22Rv1 (cell line): ENCODE results near the gene CCDC57.
"Not testable (repeated sequence)": the region's sequence is repeated elsewhere in the genome, so short reads cannot be mapped to it uniquely, and the experiment has no call there.

Experiments used
- H3K27ac ChIP-seq: fragments of 450-650 bp; 2 replicates; pipeline ENCODE4 v1.5.1; 2017
- ZFX ChIP-seq: fragments of 450-650 bp; IDR thresholded peaks from 2 replicates; pipeline ENCODE4 v1.6.1; 2017; ENCODE audit warnings: antibody characterized with exemption, borderline replicate concordance
- TF ChIP-seq, protein P1 (sequence below): fragments of 450-650 bp; IDR thresholded peaks from 2 replicates; pipeline ENCODE4 v1.5.1; 2017; ENCODE audit warnings: mild to moderate bottlenecking

CCDC57 gene

DNA sequence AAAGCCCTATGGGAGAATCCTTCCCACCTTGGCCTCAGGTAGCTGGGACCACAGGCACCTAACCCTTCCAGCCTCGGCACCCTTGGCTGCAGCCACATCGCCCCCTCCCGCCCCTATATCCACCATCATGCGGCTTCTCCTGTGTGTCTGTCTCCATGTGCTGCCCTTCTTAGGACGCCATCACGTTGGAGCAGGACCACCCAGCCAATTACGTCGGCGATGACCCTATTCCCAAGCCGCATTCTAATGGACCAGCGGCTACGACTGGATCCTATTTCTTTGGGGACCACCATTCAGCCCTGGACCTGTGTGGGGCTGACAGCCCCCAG lies 3.3 kb upstream of the CCDC57 start:
- H3K27ac ChIP-seq = no peak overlapping the region
- no peak for TF ChIP-seq ZFX
- TF ChIP-seq, protein P1, sequence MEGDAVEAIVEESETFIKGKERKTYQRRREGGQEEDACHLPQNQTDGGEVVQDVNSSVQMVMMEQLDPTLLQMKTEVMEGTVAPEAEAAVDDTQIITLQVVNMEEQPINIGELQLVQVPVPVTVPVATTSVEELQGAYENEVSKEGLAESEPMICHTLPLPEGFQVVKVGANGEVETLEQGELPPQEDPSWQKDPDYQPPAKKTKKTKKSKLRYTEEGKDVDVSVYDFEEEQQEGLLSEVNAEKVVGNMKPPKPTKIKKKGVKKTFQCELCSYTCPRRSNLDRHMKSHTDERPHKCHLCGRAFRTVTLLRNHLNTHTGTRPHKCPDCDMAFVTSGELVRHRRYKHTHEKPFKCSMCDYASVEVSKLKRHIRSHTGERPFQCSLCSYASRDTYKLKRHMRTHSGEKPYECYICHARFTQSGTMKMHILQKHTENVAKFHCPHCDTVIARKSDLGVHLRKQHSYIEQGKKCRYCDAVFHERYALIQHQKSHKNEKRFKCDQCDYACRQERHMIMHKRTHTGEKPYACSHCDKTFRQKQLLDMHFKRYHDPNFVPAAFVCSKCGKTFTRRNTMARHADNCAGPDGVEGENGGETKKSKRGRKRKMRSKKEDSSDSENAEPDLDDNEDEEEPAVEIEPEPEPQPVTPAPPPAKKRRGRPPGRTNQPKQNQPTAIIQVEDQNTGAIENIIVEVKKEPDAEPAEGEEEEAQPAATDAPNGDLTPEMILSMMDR = no peak

DNA sequence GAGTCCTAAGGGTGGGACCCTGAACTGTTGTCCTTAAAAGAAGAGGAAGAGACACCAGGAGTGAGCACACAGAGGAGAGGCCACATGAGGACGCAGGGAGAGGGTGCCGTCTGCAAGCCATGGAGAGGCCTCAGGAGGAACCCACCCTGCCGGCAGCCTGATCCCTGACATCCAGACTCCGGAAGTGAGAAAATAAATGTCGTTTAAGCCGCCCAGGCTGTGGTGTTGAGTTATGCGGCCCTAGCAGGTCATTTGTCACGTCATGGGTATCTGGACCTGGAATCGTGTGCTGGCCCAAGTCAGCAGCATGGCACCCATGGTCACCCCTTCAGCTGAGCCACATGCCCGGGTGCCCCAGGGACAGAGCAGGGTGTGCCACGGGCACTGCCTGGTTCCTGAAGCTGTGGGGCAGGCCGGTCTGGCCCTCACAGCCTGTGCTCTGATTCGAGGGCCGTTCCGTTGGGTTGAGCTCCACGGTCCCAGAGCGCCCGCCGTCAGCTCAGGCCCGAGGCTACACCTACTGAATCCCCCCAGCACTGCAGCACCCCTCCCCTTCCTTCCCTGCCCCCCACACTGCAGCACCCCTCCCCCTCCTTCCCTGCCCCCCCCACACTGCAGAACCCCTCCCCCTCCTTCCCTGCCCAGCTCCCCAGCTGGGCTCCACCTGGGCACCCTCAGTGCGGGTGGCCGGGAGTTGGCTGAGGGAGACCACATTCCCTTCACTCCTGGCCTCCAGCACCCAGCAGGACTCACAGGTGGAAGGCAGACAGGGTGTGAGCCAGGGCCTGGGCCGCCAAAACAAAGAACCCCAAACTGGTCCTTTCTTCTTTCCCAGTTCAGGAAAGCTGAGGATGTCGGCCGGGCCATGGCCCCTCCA lies 2.7 kb upstream of the CCDC57 start:
- TF ChIP-seq, protein P1 = no peak
- TF ChIP-seq ZFX = no peak
- H3K27ac ChIP-seq = 0 out of 2 replicates have a peak overlapping the region, but pooled peaks have one; percentile 27

DNA sequence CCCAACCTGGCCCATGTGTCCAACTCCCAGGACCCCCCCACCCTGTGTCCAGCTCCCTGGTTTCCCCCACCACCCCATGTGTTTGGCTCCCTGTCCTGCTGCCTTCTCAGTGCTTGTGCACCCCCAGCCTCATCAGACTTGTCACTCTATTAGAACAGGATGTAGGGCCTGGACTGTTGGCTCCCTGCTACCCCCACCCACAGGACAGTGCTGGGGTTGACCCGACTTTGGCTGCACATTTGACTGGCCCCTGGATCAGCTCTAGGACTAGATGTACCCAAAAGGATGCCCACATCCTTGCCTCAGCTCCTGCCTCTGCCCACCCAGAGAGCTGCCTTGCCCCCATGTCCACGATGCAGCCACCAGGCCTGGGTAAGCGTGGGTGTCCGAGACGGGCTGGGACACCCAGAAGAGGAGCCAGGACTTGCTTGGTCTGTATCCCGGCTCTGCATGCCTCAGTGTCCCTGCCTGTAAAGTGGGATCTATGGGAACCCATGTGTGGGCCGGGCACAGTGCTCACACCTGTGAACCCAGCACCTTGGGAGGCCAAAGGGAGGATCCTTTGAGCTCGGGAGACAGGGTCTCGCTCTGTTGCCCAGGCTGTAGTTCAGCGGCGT lies 1.5 kb upstream of the CCDC57 start:
- 0 out of 2 replicates have a peak overlapping the region, but pooled peaks have one; percentile 27 for H3K27ac ChIP-seq
- TF ChIP-seq ZFX = no peak
- TF ChIP-seq, protein P1 = no peak

DNA sequence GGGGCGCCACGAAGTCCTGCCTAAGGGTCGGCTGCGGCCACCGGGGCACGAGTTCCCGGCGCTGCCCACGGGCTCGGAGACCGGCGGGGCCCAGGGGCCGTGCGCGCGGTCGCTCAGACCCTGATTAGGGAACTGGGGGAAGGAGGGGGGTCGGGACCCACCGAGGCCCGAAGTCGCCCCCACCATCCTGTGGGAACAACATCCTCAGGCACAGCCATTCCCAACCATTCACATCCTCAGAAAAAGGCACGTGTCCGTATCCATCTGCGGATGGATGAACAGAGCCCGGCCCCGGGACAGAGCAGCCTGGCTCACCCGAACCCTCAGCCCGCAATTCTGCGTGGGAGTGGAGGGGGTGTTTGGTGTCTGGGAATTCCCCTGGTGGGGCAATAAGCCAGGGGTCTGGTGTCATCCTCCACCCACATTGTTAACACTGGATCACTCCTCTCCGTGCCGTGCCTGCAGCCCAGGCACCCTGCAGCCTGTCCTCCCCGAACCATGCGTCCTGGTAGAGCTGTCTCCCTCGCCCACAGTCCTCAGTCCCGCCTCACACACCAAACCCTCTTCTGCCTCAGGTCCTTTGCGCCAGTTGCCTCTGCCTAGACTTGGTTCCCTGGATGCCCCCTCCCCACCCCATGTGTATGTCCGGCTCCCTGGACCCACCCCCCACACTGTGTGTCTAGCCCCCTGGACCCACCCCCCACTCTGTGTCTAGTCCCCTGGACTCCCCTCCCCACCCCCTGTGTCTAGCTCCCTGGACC lies 789 bp upstream of the CCDC57 start:
- H3K27ac ChIP-seq = peak overlapping the region; percentile 74
- TF ChIP-seq ZFX = no peak
- TF ChIP-seq, protein P1 = no peak

DNA sequence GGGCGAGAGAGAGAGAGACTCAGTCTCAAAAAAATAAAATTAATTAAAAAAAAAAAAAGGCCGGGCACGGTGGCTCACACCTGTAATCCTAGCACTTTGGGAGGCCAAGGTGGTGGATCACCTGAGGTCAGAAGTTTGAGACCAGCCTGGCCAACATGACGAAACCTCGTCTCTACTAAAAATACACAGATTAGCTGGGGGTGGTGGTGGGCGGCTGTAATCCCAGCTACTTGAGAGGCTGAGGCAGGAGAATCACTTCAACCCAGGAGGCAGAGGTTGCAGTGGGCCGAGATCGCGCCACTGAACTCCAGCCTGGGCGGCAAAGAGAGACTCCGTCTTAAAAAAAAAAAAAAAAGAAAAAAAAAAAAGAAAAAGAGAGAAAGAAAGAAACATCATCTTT lies 2.0 kb downstream of the CCDC57 start:
- not testable (repeated sequence) for H3K27ac ChIP-seq

DNA sequence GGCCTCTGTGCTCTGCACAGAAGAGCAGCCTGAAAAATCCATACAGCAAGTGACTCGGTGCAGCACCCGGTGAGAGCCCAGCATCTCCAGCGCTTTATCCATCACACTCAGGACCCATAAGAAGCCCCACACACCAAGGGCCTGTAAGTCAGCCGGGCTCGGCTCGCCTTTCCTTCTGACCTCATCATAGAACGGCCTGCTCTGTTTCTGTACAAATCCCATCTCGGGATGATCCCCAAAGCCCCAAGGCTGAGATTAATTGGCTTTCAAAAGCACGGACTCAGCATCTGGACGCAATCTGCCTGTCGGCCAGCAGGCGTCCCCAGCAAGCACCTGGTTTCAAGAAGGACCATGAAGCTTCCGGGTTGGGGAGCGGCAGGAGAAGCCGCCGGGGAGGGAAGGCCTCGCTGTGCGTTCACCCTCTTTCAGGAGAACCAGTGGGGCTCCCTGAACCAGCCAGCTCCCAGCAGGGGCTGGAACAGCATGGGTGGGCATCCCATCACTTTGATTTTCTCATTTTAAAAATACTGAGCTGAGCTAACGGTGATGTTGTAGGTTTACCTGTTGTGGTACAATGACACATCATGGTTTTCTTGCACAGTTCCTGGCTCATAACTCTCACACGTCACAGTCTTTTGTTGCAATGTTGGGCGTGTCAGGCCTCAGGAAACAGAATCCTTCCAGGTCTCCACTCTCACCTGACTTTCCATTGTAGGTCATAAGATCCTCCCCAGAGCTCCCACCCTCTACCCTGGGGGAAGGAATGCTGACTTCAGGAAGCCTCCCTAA lies 6.7 kb downstream of the CCDC57 start:
- H3K27ac ChIP-seq = peak overlapping the region; percentile 85
- TF ChIP-seq, protein P1 = peak; percentile 93
- TF ChIP-seq ZFX = no peak
